ENCODE data around the gene ZNF814.

DNA sequence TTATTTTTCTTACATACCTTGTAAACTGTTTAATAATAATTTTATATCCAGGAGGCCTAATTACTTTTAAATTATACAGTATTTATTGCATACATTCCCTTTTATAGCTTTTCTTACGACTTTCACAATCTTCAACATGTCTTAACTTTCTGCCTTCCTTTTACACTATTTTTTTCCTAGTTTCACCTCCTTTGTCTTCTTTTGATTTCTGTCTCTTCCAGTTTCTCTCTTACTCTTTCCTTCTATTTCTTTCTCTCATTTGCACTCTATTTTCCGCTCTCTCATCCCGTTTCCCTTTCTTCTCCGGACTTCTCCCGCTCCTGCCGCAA is 85.6 kb downstream of the ZNF814 start:
- TF ChIP-seq, protein P1, sequence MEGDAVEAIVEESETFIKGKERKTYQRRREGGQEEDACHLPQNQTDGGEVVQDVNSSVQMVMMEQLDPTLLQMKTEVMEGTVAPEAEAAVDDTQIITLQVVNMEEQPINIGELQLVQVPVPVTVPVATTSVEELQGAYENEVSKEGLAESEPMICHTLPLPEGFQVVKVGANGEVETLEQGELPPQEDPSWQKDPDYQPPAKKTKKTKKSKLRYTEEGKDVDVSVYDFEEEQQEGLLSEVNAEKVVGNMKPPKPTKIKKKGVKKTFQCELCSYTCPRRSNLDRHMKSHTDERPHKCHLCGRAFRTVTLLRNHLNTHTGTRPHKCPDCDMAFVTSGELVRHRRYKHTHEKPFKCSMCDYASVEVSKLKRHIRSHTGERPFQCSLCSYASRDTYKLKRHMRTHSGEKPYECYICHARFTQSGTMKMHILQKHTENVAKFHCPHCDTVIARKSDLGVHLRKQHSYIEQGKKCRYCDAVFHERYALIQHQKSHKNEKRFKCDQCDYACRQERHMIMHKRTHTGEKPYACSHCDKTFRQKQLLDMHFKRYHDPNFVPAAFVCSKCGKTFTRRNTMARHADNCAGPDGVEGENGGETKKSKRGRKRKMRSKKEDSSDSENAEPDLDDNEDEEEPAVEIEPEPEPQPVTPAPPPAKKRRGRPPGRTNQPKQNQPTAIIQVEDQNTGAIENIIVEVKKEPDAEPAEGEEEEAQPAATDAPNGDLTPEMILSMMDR (conservative IDR thresholded peaks at IDR 0.05; ENCODE audit: low read depth in 2 of 2): no peak
- TF ChIP-seq POLR2AphosphoS5 (IDR thresholded peaks at IDR 0.05; ENCODE audit: low read depth) (no peak), EZH2 (IDR thresholded peaks at IDR 0.05; ENCODE audit: low read depth, unreplicated experiment) (no peak), JUNB (IDR thresholded peaks at IDR 0.05; ENCODE audit: unreplicated experiment) (no peak), EZH2phosphoT487 (IDR thresholded peaks at IDR 0.05; ENCODE audit: unreplicated experiment) (no peak), CREB1 (CRISPR knock-in tag; IDR thresholded peaks at IDR 0.05; ENCODE audit: low read depth) (no peak), ZNF114 (CRISPR knock-in tag; IDR thresholded peaks at IDR 0.05) (no peak), ZNF331 (CRISPR knock-in tag; IDR thresholded peaks at IDR 0.05; ENCODE audit: low read depth) (no peak)
- TF ChIP-seq, protein P2, sequence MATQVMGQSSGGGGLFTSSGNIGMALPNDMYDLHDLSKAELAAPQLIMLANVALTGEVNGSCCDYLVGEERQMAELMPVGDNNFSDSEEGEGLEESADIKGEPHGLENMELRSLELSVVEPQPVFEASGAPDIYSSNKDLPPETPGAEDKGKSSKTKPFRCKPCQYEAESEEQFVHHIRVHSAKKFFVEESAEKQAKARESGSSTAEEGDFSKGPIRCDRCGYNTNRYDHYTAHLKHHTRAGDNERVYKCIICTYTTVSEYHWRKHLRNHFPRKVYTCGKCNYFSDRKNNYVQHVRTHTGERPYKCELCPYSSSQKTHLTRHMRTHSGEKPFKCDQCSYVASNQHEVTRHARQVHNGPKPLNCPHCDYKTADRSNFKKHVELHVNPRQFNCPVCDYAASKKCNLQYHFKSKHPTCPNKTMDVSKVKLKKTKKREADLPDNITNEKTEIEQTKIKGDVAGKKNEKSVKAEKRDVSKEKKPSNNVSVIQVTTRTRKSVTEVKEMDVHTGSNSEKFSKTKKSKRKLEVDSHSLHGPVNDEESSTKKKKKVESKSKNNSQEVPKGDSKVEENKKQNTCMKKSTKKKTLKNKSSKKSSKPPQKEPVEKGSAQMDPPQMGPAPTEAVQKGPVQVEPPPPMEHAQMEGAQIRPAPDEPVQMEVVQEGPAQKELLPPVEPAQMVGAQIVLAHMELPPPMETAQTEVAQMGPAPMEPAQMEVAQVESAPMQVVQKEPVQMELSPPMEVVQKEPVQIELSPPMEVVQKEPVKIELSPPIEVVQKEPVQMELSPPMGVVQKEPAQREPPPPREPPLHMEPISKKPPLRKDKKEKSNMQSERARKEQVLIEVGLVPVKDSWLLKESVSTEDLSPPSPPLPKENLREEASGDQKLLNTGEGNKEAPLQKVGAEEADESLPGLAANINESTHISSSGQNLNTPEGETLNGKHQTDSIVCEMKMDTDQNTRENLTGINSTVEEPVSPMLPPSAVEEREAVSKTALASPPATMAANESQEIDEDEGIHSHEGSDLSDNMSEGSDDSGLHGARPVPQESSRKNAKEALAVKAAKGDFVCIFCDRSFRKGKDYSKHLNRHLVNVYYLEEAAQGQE (IDR thresholded peaks at IDR 0.05; ENCODE audit: unreplicated experiment): no peak
- TF ChIP-seq, protein P3, sequence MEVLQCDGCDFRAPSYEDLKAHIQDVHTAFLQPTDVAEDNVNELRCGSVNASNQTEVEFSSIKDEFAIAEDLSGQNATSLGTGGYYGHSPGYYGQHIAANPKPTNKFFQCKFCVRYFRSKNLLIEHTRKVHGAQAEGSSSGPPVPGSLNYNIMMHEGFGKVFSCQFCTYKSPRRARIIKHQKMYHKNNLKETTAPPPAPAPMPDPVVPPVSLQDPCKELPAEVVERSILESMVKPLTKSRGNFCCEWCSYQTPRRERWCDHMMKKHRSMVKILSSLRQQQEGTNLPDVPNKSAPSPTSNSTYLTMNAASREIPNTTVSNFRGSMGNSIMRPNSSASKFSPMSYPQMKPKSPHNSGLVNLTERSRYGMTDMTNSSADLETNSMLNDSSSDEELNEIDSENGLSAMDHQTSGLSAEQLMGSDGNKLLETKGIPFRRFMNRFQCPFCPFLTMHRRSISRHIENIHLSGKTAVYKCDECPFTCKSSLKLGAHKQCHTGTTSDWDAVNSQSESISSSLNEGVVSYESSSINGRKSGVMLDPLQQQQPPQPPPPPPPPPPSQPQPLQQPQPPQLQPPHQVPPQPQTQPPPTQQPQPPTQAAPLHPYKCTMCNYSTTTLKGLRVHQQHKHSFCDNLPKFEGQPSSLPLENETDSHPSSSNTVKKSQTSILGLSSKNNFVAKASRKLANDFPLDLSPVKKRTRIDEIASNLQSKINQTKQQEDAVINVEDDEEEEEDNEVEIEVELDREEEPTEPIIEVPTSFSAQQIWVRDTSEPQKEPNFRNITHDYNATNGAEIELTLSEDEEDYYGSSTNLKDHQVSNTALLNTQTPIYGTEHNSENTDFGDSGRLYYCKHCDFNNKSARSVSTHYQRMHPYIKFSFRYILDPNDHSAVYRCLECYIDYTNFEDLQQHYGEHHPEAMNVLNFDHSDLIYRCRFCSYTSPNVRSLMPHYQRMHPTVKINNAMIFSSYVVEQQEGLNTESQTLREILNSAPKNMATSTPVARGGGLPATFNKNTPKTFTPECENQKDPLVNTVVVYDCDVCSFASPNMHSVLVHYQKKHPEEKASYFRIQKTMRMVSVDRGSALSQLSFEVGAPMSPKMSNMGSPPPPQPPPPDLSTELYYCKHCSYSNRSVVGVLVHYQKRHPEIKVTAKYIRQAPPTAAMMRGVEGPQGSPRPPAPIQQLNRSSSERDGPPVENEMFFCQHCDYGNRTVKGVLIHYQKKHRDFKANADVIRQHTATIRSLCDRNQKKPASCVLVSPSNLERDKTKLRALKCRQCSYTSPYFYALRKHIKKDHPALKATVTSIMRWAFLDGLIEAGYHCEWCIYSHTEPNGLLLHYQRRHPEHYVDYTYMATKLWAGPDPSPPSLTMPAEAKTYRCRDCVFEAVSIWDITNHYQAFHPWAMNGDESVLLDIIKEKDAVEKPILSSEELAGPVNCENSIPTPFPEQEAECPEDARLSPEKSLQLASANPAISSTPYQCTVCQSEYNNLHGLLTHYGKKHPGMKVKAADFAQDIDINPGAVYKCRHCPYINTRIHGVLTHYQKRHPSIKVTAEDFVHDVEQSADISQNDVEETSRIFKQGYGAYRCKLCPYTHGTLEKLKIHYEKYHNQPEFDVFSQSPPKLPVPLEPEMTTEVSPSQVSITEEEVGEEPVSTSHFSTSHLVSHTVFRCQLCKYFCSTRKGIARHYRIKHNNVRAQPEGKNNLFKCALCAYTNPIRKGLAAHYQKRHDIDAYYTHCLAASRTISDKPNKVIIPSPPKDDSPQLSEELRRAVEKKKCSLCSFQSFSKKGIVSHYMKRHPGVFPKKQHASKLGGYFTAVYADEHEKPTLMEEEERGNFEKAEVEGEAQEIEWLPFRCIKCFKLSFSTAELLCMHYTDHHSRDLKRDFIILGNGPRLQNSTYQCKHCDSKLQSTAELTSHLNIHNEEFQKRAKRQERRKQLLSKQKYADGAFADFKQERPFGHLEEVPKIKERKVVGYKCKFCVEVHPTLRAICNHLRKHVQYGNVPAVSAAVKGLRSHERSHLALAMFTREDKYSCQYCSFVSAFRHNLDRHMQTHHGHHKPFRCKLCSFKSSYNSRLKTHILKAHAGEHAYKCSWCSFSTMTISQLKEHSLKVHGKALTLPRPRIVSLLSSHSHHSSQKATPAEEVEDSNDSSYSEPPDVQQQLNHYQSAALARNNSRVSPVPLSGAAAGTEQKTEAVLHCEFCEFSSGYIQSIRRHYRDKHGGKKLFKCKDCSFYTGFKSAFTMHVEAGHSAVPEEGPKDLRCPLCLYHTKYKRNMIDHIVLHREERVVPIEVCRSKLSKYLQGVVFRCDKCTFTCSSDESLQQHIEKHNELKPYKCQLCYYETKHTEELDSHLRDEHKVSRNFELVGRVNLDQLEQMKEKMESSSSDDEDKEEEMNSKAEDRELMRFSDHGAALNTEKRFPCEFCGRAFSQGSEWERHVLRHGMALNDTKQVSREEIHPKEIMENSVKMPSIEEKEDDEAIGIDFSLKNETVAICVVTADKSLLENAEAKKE (CRISPR knock-in tag; IDR thresholded peaks at IDR 0.05): no peak
- TF ChIP-seq, protein P4, sequence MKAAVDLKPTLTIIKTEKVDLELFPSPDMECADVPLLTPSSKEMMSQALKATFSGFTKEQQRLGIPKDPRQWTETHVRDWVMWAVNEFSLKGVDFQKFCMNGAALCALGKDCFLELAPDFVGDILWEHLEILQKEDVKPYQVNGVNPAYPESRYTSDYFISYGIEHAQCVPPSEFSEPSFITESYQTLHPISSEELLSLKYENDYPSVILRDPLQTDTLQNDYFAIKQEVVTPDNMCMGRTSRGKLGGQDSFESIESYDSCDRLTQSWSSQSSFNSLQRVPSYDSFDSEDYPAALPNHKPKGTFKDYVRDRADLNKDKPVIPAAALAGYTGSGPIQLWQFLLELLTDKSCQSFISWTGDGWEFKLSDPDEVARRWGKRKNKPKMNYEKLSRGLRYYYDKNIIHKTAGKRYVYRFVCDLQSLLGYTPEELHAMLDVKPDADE (IDR thresholded peaks at IDR 0.05): no peak
